HCT116 (cell line): ENCODE results near the gene RGCC. TPM values are rescaled to one million over a fixed set of nuclear protein-coding genes. Genes with fewer than 3 reads are reported as not detected.
"Not testable (repeated sequence)": the region's sequence is repeated elsewhere in the genome, so short reads cannot be mapped to it uniquely, and the experiment has no call there.

Experiments used
- ATAC-seq: fragments of 200-7000 bp; cut with Tn5 transposase; 2 replicates; pipeline ENCODE4 v1.9.1; 2020; ENCODE audit warnings: mild to moderate bottlenecking, moderate library complexity
- BruUV-seq: library from RNA; stranded (reverse); fragments of 400-500 nt; replicated peaks from 2 replicates; lab custom pipeline; 2021; lab: Mats Ljungman, UMichigan
- CTCF ChIA-PET: fragments of 300-600 bp; sonication (Branson Sonifier 250); formaldehyde crosslinking; loops from one replicate; lab custom pipeline; 2021; ENCODE audit warnings: antibody characterized with exemption; lab: Charles Lee
- POLR2A ChIA-PET: fragments of 300-600, 350-600 bp; sonication (Branson Sonifier 250); formaldehyde crosslinking; loops from one replicate; lab custom pipeline; 2021; ENCODE audit warnings: antibody characterized with exemption; lab: Charles Lee
- RAD21 ChIA-PET, 2 experiments: fragments of 300-600 bp; sonication (Branson Sonifier 250); formaldehyde crosslinking; loops; one replicate each; lab custom pipeline; 2023; ENCODE audit warnings: low total read pairs in 2 of 2; ENCODE audit not compliant: uncharacterized antibody in 2 of 2, unreplicated experiment in 2 of 2, low non-redundant PET in 1 of 2; lab: Charles Lee
- DNase-seq: peaks from one replicate; pipeline ENCODE4 v3.0.0-alpha.2; 2010; ENCODE audit warnings: low read depth, low spot score
- H2AFZ ChIP-seq: fragments of 200-600 bp; shearing (Covaris generic), sonication (generic); 2 replicates; pipeline ENCODE4 v1.6.1; 2017; ENCODE audit warnings: low read depth, mixed run types, mixed read lengths, antibody characterized with exemption, low read length; ENCODE audit not compliant: poor library complexity, severe bottlenecking
- H3K27ac ChIP-seq: 2 replicates; pipeline ENCODE4 v1.5.1; 2012; ENCODE audit warnings: low read depth, low read length
- H3K27me3 ChIP-seq: fragments of 200-600 bp; sonication (generic); 2 replicates; pipeline ENCODE4 v1.6.1; 2016; ENCODE audit warnings: mixed run types, low read length, mixed read lengths; ENCODE audit not compliant: insufficient read depth
- H3K36me3 ChIP-seq, 2 experiments: fragments of 200-500 bp in 1 of 2; fragments of 200-600 bp in 1 of 2; sonication (Bioruptor generic) in 1 of 2; sonication (generic) in 1 of 2; 2 replicates each; pipeline versions ENCODE4 v1.5.1 to v1.6.1; 2014 to 2016; ENCODE audit warnings: low read length in 2 of 2, inconsistent platforms in 1 of 2, mixed read lengths in 1 of 2, mixed run types in 1 of 2; ENCODE audit not compliant: insufficient read depth in 2 of 2, control insufficient read depth in 1 of 2
- H3K4me1 ChIP-seq, 2 experiments: fragments of 200-600 bp in 1 of 2; sonication (generic) in 1 of 2; 2 replicates each; pipeline versions ENCODE4 v1.5.1 to v1.6.1; 2012 to 2017; ENCODE audit warnings: low read length in 2 of 2, inconsistent platforms in 1 of 2, mild to moderate bottlenecking in 1 of 2, mixed read lengths in 1 of 2, mixed run types in 1 of 2, moderate library complexity in 1 of 2; ENCODE audit not compliant: insufficient read depth in 2 of 2, control insufficient read depth in 1 of 2
- H3K4me2 ChIP-seq: fragments of 200-600 bp; sonication (generic); 2 replicates; pipeline ENCODE4 v1.6.1; 2017; ENCODE audit warnings: mixed run types, low read length, mixed read lengths
- H3K4me3 ChIP-seq, 2 experiments: fragments of 200-600 bp in 1 of 2; sonication (generic) in 1 of 2; replicated peaks in 1 of 2; 2 replicates each; pipeline ENCODE4 v1.5.1; 2011 to 2016; ENCODE audit warnings: low read length in 2 of 2, control low read depth in 1 of 2, low read depth in 1 of 2, mild to moderate bottlenecking in 1 of 2, mixed read lengths in 1 of 2, mixed run types in 1 of 2
- H3K79me2 ChIP-seq: fragments of 200-600 bp; sonication (generic); 2 replicates; pipeline ENCODE4 v1.6.1; 2017; ENCODE audit warnings: mild to moderate bottlenecking, mixed run types, low read length, moderate library complexity, mixed read lengths; ENCODE audit not compliant: insufficient read depth
- H3K9ac ChIP-seq: fragments of 200-600 bp; sonication (generic); 2 replicates; pipeline ENCODE4 v1.6.1; 2016; ENCODE audit warnings: low read length, mixed read lengths
- H3K9me2 ChIP-seq: fragments of 200-600 bp; sonication (generic), shearing (Covaris generic); 2 replicates; pipeline ENCODE4 v1.6.1; 2017; ENCODE audit warnings: mixed run types, mild to moderate bottlenecking, moderate library complexity; ENCODE audit not compliant: insufficient read depth
- H3K9me3 ChIP-seq, 2 experiments: fragments of 200-500 bp in 1 of 2; fragments of 200-600 bp in 1 of 2; sonication (Bioruptor generic) in 1 of 2; sonication (generic) in 1 of 2; 2 replicates each; pipeline ENCODE4 v1.6.1; 2014 to 2017; ENCODE audit warnings: low read length in 2 of 2, mixed read lengths in 2 of 2, inconsistent platforms in 1 of 2, low read depth in 1 of 2, mild to moderate bottlenecking in 1 of 2, mixed run types in 1 of 2, moderate library complexity in 1 of 2; ENCODE audit not compliant: control insufficient read depth in 1 of 2, insufficient read depth in 1 of 2
- H4K20me1 ChIP-seq: fragments of 200-600 bp; sonication (generic), shearing (Covaris generic); 2 replicates; pipeline ENCODE4 v1.6.1; 2017; ENCODE audit warnings: mixed run types, mild to moderate bottlenecking, moderate library complexity; ENCODE audit not compliant: insufficient read depth
- CEBPB ChIP-seq: IDR thresholded peaks from 2 replicates; pipeline ENCODE4 v1.6.1; 2012; ENCODE audit warnings: low read depth
- CTCF ChIP-seq, 3 experiments: fragments of 200-600 bp in 1 of 3; sonication (generic) in 1 of 3; IDR thresholded peaks in 2 of 3; conservative IDR thresholded peaks in 1 of 3; 2 replicates each; pipeline ENCODE4 v1.5.1; 2012 to 2017; ENCODE audit warnings: low read depth in 2 of 3, low read length in 2 of 3, antibody characterized with exemption in 1 of 3, borderline replicate concordance in 1 of 3, control low read depth in 1 of 3, mild to moderate bottlenecking in 1 of 3, mixed read lengths in 1 of 3, mixed run types in 1 of 3, moderate library complexity in 1 of 3; ENCODE audit not compliant: insufficient read depth in 1 of 3
- EZH2phosphoT487 ChIP-seq: fragments of 200-600 bp; IDR thresholded peaks from 2 replicates; pipeline ENCODE4 v1.6.1; 2018; ENCODE audit warnings: antibody characterized with exemption, borderline replicate concordance
- FOSL1 ChIP-seq: IDR thresholded peaks from 2 replicates; pipeline ENCODE4 v1.6.1; 2012; ENCODE audit warnings: low read depth
- JUND ChIP-seq: IDR thresholded peaks from 2 replicates; pipeline ENCODE4 v1.6.1; 2012
- MAX ChIP-seq: IDR thresholded peaks from 2 replicates; pipeline ENCODE4 v1.6.1; 2012
- POLR2A ChIP-seq: IDR thresholded peaks from 2 replicates; pipeline ENCODE4 v1.7.0; 2011; ENCODE audit warnings: borderline replicate concordance; ENCODE audit not compliant: insufficient read depth, insufficient read length; ENCODE audit errors: extremely low read depth
- RAD21 ChIP-seq: IDR thresholded peaks from 2 replicates; pipeline ENCODE4 v1.6.1; 2012; ENCODE audit warnings: low read depth, mild to moderate bottlenecking
- SIN3A ChIP-seq: IDR thresholded peaks from 2 replicates; pipeline ENCODE4 v1.6.1; 2012; ENCODE audit warnings: low read depth
- SP1 ChIP-seq: IDR thresholded peaks from 2 replicates; pipeline ENCODE4 v1.6.1; 2012; ENCODE audit warnings: low read depth
- YY1 ChIP-seq: IDR thresholded peaks from 2 replicates; pipeline ENCODE4 v1.6.1; 2011; ENCODE audit warnings: low read length, low read depth, moderate library complexity, mild to moderate bottlenecking; ENCODE audit not compliant: insufficient replicate concordance; ENCODE audit errors: extremely low read depth
- ZNF274 ChIP-seq: fragments of 200-500 bp; sonication (Bioruptor generic); IDR thresholded peaks from 2 replicates; pipeline ENCODE4 v1.6.1; 2014; ENCODE audit warnings: mild to moderate bottlenecking, low read depth, low read length, inconsistent platforms
- intact Hi-C: fragments of 100-400 bp; cut with micrococcal nuclease; formaldehyde crosslinking; loops from 2 replicates; pipeline ENCODE4 v1.10.0; 2022
- total RNA-seq: library from RNA; stranded (reverse); gene quantifications from one replicate; pipeline ENCODE4 v1.2.1, GENCODE V29; 2021; ENCODE audit not compliant: unreplicated experiment
- TF ChIP-seq, protein P1 (sequence below): IDR thresholded peaks from 2 replicates; pipeline ENCODE4 v1.6.1; 2012; ENCODE audit warnings: low read depth
- TF ChIP-seq, protein P2 (sequence below): IDR thresholded peaks from 2 replicates; pipeline ENCODE4 v1.6.1; 2011; ENCODE audit warnings: mild to moderate bottlenecking, low read length, moderate library complexity; ENCODE audit not compliant: insufficient replicate concordance; ENCODE audit errors: extremely low read depth

The RGCC gene
- total RNA-seq, 1 experiment from 2014 or later, result 3.2 TPM

- H4K20me1 ChIP-seq, result no peaks in the 10 kb centered on the region
- no peak overlapping the region for H3K4me3 ChIP-seq
- no peak for ATAC-seq
- POLR2A ChIA-PET, result no interaction called here
- no peak overlapping the region for H2AFZ ChIP-seq
- RAD21 ChIA-PET, result no interaction called here
- CTCF ChIA-PET, result no interaction called here
- H3K4me1 ChIP-seq, result no peaks in the 10 kb centered on the region
- no peaks in the 10 kb centered on the region for H3K9me3 ChIP-seq
- H3K9ac ChIP-seq, result no peak overlapping the region
- no peaks in the 10 kb centered on the region for H3K79me2 ChIP-seq
- no peak overlapping the region for H3K4me2 ChIP-seq
- no peaks in the 10 kb centered on the region for H3K27me3 ChIP-seq
- BruUV-seq, result no TSS peak
- H3K27ac ChIP-seq, result no peak overlapping the region
- no peaks in the 10 kb centered on the region for H3K36me3 ChIP-seq
- DNase-seq, result no peak
- TF ChIP-seq EZH2phosphoT487 (no peak), MAX (no peak), FOSL1 (no peak), SIN3A (no peak), YY1 (no peak), POLR2A (no peak), CEBPB (no peak), RAD21 (no peak), JUND (no peak), CTCF (IDR thresholded peaks at IDR 0.05 in 2 of 3, conservative IDR thresholded peaks at IDR 0.05 in 1 of 3; ENCODE audit: borderline replicate concordance in 1 of 3, insufficient read depth in 1 of 3, low read depth in 2 of 3, low read length in 2 of 3) (no peak), SP1 (no peak), ZNF274 (no peak)
- TF ChIP-seq, protein P1, sequence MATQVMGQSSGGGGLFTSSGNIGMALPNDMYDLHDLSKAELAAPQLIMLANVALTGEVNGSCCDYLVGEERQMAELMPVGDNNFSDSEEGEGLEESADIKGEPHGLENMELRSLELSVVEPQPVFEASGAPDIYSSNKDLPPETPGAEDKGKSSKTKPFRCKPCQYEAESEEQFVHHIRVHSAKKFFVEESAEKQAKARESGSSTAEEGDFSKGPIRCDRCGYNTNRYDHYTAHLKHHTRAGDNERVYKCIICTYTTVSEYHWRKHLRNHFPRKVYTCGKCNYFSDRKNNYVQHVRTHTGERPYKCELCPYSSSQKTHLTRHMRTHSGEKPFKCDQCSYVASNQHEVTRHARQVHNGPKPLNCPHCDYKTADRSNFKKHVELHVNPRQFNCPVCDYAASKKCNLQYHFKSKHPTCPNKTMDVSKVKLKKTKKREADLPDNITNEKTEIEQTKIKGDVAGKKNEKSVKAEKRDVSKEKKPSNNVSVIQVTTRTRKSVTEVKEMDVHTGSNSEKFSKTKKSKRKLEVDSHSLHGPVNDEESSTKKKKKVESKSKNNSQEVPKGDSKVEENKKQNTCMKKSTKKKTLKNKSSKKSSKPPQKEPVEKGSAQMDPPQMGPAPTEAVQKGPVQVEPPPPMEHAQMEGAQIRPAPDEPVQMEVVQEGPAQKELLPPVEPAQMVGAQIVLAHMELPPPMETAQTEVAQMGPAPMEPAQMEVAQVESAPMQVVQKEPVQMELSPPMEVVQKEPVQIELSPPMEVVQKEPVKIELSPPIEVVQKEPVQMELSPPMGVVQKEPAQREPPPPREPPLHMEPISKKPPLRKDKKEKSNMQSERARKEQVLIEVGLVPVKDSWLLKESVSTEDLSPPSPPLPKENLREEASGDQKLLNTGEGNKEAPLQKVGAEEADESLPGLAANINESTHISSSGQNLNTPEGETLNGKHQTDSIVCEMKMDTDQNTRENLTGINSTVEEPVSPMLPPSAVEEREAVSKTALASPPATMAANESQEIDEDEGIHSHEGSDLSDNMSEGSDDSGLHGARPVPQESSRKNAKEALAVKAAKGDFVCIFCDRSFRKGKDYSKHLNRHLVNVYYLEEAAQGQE, result no peak
- TF ChIP-seq, protein P2, sequence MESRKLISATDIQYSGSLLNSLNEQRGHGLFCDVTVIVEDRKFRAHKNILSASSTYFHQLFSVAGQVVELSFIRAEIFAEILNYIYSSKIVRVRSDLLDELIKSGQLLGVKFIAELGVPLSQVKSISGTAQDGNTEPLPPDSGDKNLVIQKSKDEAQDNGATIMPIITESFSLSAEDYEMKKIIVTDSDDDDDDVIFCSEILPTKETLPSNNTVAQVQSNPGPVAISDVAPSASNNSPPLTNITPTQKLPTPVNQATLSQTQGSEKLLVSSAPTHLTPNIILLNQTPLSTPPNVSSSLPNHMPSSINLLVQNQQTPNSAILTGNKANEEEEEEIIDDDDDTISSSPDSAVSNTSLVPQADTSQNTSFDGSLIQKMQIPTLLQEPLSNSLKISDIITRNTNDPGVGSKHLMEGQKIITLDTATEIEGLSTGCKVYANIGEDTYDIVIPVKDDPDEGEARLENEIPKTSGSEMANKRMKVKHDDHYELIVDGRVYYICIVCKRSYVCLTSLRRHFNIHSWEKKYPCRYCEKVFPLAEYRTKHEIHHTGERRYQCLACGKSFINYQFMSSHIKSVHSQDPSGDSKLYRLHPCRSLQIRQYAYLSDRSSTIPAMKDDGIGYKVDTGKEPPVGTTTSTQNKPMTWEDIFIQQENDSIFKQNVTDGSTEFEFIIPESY, result no peak
- intact Hi-C loops, result no loop called here
- H3K9me2 ChIP-seq, result no peaks in the 10 kb centered on the region
Observed at GRCh38 chr13:41428155-41428554, 29.2 kb upstream of the RGCC start.

GRCh38 chr13:41434030-41434429 is 23.3 kb upstream of the RGCC start:
- intact Hi-C loops, DNase-seq, H3K9ac ChIP-seq, H3K4me2 ChIP-seq, BruUV-seq, H3K9me3 ChIP-seq, H3K9me2 ChIP-seq, H3K4me3 ChIP-seq, H3K79me2 ChIP-seq, H3K36me3 ChIP-seq, H4K20me1 ChIP-seq, H2AFZ ChIP-seq, H3K4me1 ChIP-seq, H3K27ac ChIP-seq, H3K27me3 ChIP-seq, ATAC-seq, POLR2A ChIA-PET, CTCF ChIA-PET, RAD21 ChIA-PET: not testable (repeated sequence)
